AG09319 (cell line): ENCODE measurements around the gene SPRED2.

Source experiments
- DNase-seq: peaks from one replicate; pipeline ENCODE4 v3.0.0-alpha.2; 2010; ENCODE audit warnings: low read depth; ENCODE audit errors: extremely low read depth
- CTCF ChIP-seq: IDR thresholded peaks from 2 replicates; pipeline ENCODE4 v1.5.1; 2011; ENCODE audit warnings: low read depth, mild to moderate bottlenecking, inconsistent platforms, low read length, moderate library complexity

SPRED2 gene

DNA sequence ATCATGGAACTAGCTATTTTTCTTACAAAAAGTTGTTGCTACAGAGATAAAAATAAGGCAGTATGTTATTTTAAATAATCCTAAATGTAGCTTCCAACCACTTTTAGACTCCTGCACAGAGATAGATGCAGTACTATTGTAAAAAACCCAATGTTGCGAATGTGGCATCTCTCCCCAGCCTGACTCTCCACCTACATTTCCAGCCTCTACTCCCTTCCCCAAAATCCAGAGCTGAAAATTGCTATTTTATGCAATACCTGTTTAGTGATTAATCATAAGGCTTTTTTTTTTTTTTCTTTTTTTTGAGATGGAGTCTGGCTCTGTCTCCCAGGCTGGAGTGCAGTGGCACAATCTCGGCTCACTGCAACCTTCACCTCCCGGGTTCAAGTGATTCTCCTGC is 39.4 kb downstream of the SPRED2 start:
- no peak for DNase-seq
- no peak for TF ChIP-seq CTCF

DNA sequence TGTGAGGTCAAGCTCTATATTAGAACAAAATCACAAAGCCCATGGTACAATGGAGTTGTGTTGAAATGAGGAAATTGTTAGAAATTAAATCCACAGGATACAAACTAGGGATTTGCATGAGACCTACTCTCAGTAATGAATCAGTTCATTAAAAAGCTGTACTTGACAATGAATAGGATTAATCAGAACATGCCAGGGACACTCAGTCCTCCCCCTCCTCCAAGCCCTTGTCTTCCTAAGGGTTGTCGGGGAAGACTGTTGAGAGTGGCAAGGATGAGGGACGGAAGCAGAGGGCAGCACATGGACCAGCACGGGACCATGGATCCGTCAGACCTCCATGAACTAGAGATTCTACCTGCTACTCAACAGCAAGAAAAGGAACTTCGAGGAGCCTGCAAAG is 39.8 kb downstream of the SPRED2 start:
- no peak for TF ChIP-seq CTCF
- no peak for DNase-seq

DNA sequence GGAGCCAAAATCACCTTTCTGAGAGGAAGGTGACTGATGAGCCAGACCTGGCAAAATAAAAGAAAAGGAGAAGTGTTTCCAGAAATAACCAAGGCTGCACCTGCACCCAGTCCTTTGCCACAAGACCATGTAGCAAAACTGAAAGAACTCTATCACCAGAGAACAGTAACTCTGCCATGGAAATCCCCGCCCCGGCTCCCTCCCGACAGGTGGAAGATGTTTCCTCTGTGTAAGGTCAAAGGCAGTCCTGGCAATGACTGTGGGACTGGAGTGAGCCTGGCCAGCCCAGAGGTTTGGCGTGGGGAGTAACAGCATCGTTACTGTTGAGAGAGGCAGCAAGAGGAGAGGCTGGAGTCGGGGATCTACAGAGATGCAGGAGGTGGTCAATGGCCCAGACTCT is 42.3 kb downstream of the SPRED2 start:
- no peak for TF ChIP-seq CTCF
- no peak for DNase-seq

- TF ChIP-seq CTCF: no peak
- no peak for DNase-seq
These were observed 42.9 kb downstream of the SPRED2 start for GRCh38 chr2:65389476-65389875.

GRCh38 chr2:65388596-65389390 is 43.6 kb downstream of the SPRED2 start:
- DNase-seq: no peak
- no peak for TF ChIP-seq CTCF

DNA sequence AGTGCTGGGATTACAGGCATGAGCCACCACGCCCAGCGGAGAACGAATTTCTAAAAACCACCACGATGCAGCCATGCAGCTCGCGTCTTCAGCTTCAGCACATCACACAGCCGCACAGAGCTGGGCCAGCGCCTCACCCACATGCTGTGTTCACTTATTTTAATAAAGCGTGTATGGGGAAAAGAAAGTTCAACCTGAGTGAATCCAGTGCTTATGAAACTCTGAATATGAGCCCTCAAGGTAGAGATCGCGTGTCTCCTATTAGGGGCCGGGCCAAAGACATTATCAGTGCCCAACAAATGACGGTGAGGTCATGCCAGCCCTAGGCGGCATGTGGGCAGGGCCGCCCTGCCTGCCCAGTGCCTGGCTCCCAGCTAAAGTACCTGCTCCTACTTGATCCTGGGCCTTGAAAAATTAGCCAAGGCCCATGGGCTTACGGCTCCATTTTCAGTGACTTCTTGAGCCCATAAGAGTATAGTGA is 44.3 kb downstream of the SPRED2 start:
- no peak for TF ChIP-seq CTCF
- DNase-seq: no peak

DNA sequence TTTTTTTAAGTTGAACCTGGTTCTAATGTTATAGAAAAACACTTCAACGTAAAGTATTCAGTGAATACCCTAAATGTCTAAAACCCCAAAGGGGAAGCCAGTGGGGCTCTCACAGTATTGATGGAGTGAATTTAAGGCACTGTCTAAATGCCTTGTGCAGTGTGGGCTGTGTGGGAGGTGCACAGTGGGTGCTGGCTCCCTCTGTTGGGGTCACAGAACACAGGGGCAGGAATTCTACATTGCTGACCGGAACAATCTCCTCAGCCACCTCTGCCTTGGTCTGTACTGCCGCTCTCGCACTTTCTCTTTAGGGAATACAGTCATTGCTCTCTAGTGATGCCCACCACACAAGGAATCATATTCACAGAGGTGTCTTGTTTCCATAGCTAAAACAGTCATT is 45.4 kb downstream of the SPRED2 start:
- DNase-seq: no peak
- no peak for TF ChIP-seq CTCF
